Panc1 (cell line): ENCODE measurements around the gene MTA2. TPM values are rescaled to one million over a fixed set of nuclear protein-coding genes. Genes with fewer than 3 reads are reported as not detected.

Experiments
- ATAC-seq: fragments of 200-7000 bp; cut with Tn5 transposase; 2 replicates; pipeline ENCODE4 v1.9.1; 2020; ENCODE audit warnings: mild to moderate bottlenecking, moderate library complexity
- BruUV-seq: library from RNA; stranded (reverse); fragments of 400-500 nt; replicated peaks from 2 replicates; lab custom pipeline; 2021; lab: Mats Ljungman, UMichigan
- CTCF ChIA-PET: fragments of 300-600 bp; sonication (Branson Sonifier 250); formaldehyde crosslinking; loops from one replicate; lab custom pipeline; 2022; ENCODE audit warnings: antibody characterized with exemption; lab: Charles Lee
- POLR2A ChIA-PET: fragments of 300-600 bp; sonication (Branson Sonifier 250); formaldehyde crosslinking; loops from one replicate; lab custom pipeline; 2022; ENCODE audit warnings: antibody characterized with exemption; lab: Charles Lee
- DNase-seq: peaks from one replicate; pipeline ENCODE4 v3.0.0-alpha.2; 2010; ENCODE audit warnings: low read depth, low spot score
- H3K27ac ChIP-seq: 2 replicates; pipeline ENCODE4 v1.5.1; 2011; ENCODE audit warnings: mild to moderate bottlenecking, low read length, inconsistent platforms
- H3K27me3 ChIP-seq: fragments of 200-500 bp; sonication (Bioruptor generic); 2 replicates; pipeline ENCODE4 v1.6.0; 2014; ENCODE audit warnings: low read length, inconsistent platforms; ENCODE audit not compliant: control insufficient read depth, insufficient read depth
- H3K36me3 ChIP-seq: fragments of 200-500 bp; sonication (Bioruptor generic); 2 replicates; pipeline ENCODE4 v1.5.1; 2014; ENCODE audit warnings: inconsistent platforms, mild to moderate bottlenecking, low read length, moderate library complexity; ENCODE audit not compliant: control insufficient read depth, insufficient read depth
- H3K4me1 ChIP-seq: 2 replicates; pipeline ENCODE4 v1.5.1; 2011; ENCODE audit warnings: inconsistent platforms, mild to moderate bottlenecking, low read length, moderate library complexity; ENCODE audit not compliant: control insufficient read depth, insufficient read depth
- H3K4me3 ChIP-seq, 2 experiments: 2 replicates each; pipeline ENCODE4 v1.5.1; 2011 to 2012; ENCODE audit warnings: low read depth in 2 of 2, low read length in 2 of 2, mild to moderate bottlenecking in 2 of 2, inconsistent platforms in 1 of 2, moderate library complexity in 1 of 2
- H3K9me3 ChIP-seq: fragments of 200-500 bp; sonication (Bioruptor generic); 2 replicates; pipeline ENCODE4 v1.5.1; 2014; ENCODE audit warnings: low read depth, mild to moderate bottlenecking, inconsistent platforms, low read length, moderate library complexity; ENCODE audit not compliant: control insufficient read depth, insufficient read depth
- CTCF ChIP-seq: fragments of 450-650 bp; IDR thresholded peaks from 2 replicates; pipeline ENCODE4 v1.5.1; 2017; ENCODE audit warnings: mild to moderate bottlenecking
- POLR2AphosphoS5 ChIP-seq: IDR thresholded peaks from 2 replicates; pipeline ENCODE4 v1.6.1; 2012; ENCODE audit warnings: mild to moderate bottlenecking, low read depth, low read length, moderate library complexity
- REST ChIP-seq, 2 experiments: IDR thresholded peaks; 2 replicates each; pipeline ENCODE4 v1.6.1; 2011 to 2012; ENCODE audit warnings: low read depth in 2 of 2, control low read depth in 1 of 2, low read length in 1 of 2, mild to moderate bottlenecking in 1 of 2, moderate library complexity in 1 of 2; ENCODE audit not compliant: insufficient read depth in 1 of 2
- SIN3A ChIP-seq: IDR thresholded peaks from 2 replicates; pipeline ENCODE4 v1.6.1; 2012; ENCODE audit warnings: low read depth, mild to moderate bottlenecking, low read length, moderate library complexity, borderline replicate concordance; ENCODE audit not compliant: insufficient read depth
- TCF7L2 ChIP-seq: IDR thresholded peaks from 2 replicates; pipeline ENCODE4 v1.6.1; 2011; ENCODE audit warnings: mild to moderate bottlenecking, low read depth, low read length, inconsistent platforms
- in situ Hi-C: cut with HindIII; loops from 2 replicates; pipeline ENCODE4 v1.10.0; 2016; ENCODE audit warnings: low sequenced_read_pairs, low pct_unique_long_range_greater_than_20kb
- intact Hi-C: fragments of 100-400 bp; cut with micrococcal nuclease; formaldehyde crosslinking; loops from one replicate; pipeline ENCODE4 v1.10.0; 2022; ENCODE audit not compliant: unreplicated experiment
- total RNA-seq: library from RNA; stranded (reverse); gene quantifications from one replicate; pipeline ENCODE4 v1.2.1, GENCODE V29; 2021; ENCODE audit not compliant: unreplicated experiment

Gene MTA2
- total RNA-seq, 1 experiment from 2014 or later: 163 TPM

DNA sequence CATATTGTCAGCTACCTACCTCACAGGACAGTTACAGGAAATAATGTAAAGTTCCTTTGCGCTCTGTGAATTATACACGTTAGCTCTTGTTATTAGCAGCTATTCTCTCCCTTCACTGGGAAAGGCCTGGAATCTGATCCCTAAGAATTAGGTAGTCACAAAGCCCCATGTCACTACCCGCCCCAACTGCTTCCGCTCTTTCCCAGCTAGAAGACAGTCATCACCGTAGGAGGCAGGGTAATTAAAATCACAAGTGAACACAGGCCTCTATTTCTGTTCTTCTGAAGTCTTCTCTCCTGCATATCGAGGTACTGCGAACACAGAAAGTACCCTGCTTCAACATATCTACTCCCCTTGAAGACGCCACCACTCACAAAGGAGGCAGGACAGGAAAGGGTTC lies 42.5 kb downstream of the MTA2 start:
- ChIA-PET POLR2A (interaction anchor here (0.6 to 1.2 kb wide), 3 partner anchors 11 to 100 kb away, joined by 3 to 6 read pairs (median 4); partner anchors contain the start of gene AHNAK), CTCF (interaction anchor here (3.0 kb wide), 1 partner anchor 134 kb away, joined by 14 read pairs; no protein-coding TSS in a partner anchor)
- Histone ChIP-seq H3K27me3 (no peaks in the 10 kb centered on the region), H3K4me3 (no peak overlapping the region), H3K36me3 (peaks cover 10% of the 10 kb centered on the region; the same call in 1 of the 2 replicates), H3K9me3 (no peaks in the 10 kb centered on the region), H3K27ac (peak overlapping the region; percentile 94), H3K4me1 (peaks cover 96% of the 10 kb centered on the region)
- no peak for ATAC-seq
- TF ChIP-seq POLR2AphosphoS5 (no peak; the same call in 1 of the 2 replicates), CTCF (no peak), SIN3A (no peak), TCF7L2 (no peak), REST (IDR thresholded peaks at IDR 0.05; ENCODE audit: insufficient read depth in 1 of 2, low read depth in 2 of 2, low read length in 1 of 2) (no peak)
- BruUV-seq: no TSS peak
- in situ Hi-C loops (no loop called here), intact Hi-C loops (no loop called here)
- no peak for DNase-seq

GRCh38 chr11:62558669-62559068 lies 43.0 kb downstream of the MTA2 start:
- Histone ChIP-seq H3K27me3 (no peaks in the 10 kb centered on the region), H3K36me3 (peaks cover 9% of the 10 kb centered on the region; the same call in 1 of the 2 replicates), H3K27ac (peak overlapping the region; percentile 94), H3K9me3 (no peaks in the 10 kb centered on the region), H3K4me1 (peaks cover 98% of the 10 kb centered on the region), H3K4me3 (no peak overlapping the region)
- ATAC-seq (no peak), DNase-seq (no peak)
- intact Hi-C loops: no loop called here
- in situ Hi-C loops: no loop called here
- POLR2A ChIA-PET: interaction anchor here (0.6 to 1.2 kb wide), 5 partner anchors 9 to 136 kb away, joined by 3 to 6 read pairs (median 4); partner anchors contain the start of gene AHNAK
- TF ChIP-seq SIN3A: no peak
- BruUV-seq: no TSS peak
- CTCF ChIA-PET: interaction anchor here (1.0 to 3.0 kb wide), 2 partner anchors 16 to 134 kb away, joined by 4 to 14 read pairs; no protein-coding TSS in a partner anchor
